KMS-11 (cell line): ENCODE measurements around the gene C19orf25.

ENCODE experiments used
- H2AFZ ChIP-seq: fragments of 200-600 bp; sonication (generic); 2 replicates; pipeline ENCODE4 v1.6.1; 2016; ENCODE audit warnings: antibody characterized with exemption, mixed run types, low read depth
- H3K27ac ChIP-seq: fragments of 200-600 bp; sonication (generic); 2 replicates; pipeline ENCODE4 v1.6.1; 2016; ENCODE audit warnings: mild to moderate bottlenecking, mixed run types
- H3K27me3 ChIP-seq: fragments of 200-600 bp; sonication (generic); 2 replicates; pipeline ENCODE4 v1.6.1; 2017; ENCODE audit warnings: mild to moderate bottlenecking, low read depth, mixed run types, moderate library complexity; ENCODE audit not compliant: insufficient read depth
- H3K36me3 ChIP-seq: fragments of 200-600 bp; sonication (generic); 2 replicates; pipeline ENCODE4 v1.6.1; 2017; ENCODE audit warnings: mild to moderate bottlenecking, mixed run types; ENCODE audit not compliant: insufficient read depth
- H3K4me1 ChIP-seq: fragments of 200-600 bp; sonication (generic); 2 replicates; pipeline ENCODE4 v1.6.1; 2016; ENCODE audit warnings: mild to moderate bottlenecking, low read depth, mixed run types; ENCODE audit not compliant: poor library complexity, severe bottlenecking
- H3K4me2 ChIP-seq: fragments of 200-600 bp; sonication (generic); 2 replicates; pipeline ENCODE4 v1.7.0; 2016; ENCODE audit warnings: mild to moderate bottlenecking, mixed run types
- H3K4me3 ChIP-seq: fragments of 200-600 bp; sonication (generic); IDR thresholded peaks from 2 replicates; pipeline ENCODE4 v1.6.1; 2017; ENCODE audit warnings: low read depth, low read length, mixed read lengths; ENCODE audit not compliant: insufficient read depth
- H3K79me2 ChIP-seq: fragments of 200-600 bp; sonication (generic); 2 replicates; pipeline ENCODE4 v1.6.1; 2016; ENCODE audit warnings: low read depth, mixed run types; ENCODE audit not compliant: insufficient read depth
- H3K9ac ChIP-seq: fragments of 200-600 bp; sonication (generic); 2 replicates; pipeline ENCODE4 v1.6.1; 2016; ENCODE audit warnings: mild to moderate bottlenecking, mixed run types
- H4K20me1 ChIP-seq: fragments of 200-600 bp; sonication (generic); 2 replicates; pipeline ENCODE4 v1.6.1; 2016; ENCODE audit warnings: mild to moderate bottlenecking, mixed run types; ENCODE audit not compliant: insufficient read depth
- TF ChIP-seq, protein P1 (sequence below): fragments of 200-600 bp; sonication (generic); conservative IDR thresholded peaks from 2 replicates; pipeline ENCODE4 v1.6.1; 2017; ENCODE audit warnings: low read depth, mild to moderate bottlenecking, antibody characterized with exemption, low read length, moderate library complexity, mixed read lengths

C19orf25 gene

GRCh38 chr19:1430246-1430645 is 48.8 kb downstream of the C19orf25 start:
- H3K4me3 ChIP-seq: no peak overlapping the region
- peaks cover 5% of the 10 kb centered on the region; the same call in 1 of the 2 replicates for H4K20me1 ChIP-seq
- H3K4me1 ChIP-seq: no peaks in the 10 kb centered on the region
- H3K36me3 ChIP-seq: no peaks in the 10 kb centered on the region; the same call in 1 of the 2 replicates
- H3K4me2 ChIP-seq: no peak overlapping the region
- H3K9ac ChIP-seq: no peak overlapping the region
- TF ChIP-seq, protein P1, sequence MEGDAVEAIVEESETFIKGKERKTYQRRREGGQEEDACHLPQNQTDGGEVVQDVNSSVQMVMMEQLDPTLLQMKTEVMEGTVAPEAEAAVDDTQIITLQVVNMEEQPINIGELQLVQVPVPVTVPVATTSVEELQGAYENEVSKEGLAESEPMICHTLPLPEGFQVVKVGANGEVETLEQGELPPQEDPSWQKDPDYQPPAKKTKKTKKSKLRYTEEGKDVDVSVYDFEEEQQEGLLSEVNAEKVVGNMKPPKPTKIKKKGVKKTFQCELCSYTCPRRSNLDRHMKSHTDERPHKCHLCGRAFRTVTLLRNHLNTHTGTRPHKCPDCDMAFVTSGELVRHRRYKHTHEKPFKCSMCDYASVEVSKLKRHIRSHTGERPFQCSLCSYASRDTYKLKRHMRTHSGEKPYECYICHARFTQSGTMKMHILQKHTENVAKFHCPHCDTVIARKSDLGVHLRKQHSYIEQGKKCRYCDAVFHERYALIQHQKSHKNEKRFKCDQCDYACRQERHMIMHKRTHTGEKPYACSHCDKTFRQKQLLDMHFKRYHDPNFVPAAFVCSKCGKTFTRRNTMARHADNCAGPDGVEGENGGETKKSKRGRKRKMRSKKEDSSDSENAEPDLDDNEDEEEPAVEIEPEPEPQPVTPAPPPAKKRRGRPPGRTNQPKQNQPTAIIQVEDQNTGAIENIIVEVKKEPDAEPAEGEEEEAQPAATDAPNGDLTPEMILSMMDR: no peak
- H2AFZ ChIP-seq: no peak overlapping the region
- H3K79me2 ChIP-seq: 0 out of 2 replicates have a peak, but pooled peaks cover 8% of the 10 kb centered on the region
- no peaks in the 10 kb centered on the region for H3K27me3 ChIP-seq
- H3K27ac ChIP-seq: no peak overlapping the region

DNA sequence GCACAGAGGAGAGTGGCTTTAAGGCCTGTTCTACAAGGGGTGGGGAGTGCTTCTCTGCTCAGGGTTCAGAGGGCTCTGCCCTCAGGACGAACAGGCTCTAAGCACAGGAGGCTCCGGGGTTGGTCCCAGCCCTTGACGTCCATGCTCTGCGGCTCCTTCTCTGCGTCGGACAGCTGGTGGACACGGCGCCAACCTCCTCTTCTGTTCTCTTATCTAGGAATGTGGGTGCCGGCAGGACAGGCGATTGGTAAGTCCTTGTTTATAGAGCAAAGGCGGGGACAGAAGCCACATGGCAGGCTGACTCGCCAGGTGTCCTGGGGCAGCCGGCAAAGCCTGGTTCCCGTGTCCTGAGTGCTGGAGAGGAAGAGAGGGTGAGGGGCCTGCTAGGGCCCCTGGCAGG is 49.3 kb downstream of the C19orf25 start:
- no peaks in the 10 kb centered on the region for H3K4me1 ChIP-seq
- no peaks in the 10 kb centered on the region; the same call in 1 of the 2 replicates for H3K36me3 ChIP-seq
- 0 out of 2 replicates have a peak, but pooled peaks cover 10% of the 10 kb centered on the region for H3K79me2 ChIP-seq
- no peak overlapping the region for H3K27ac ChIP-seq
- no peak overlapping the region for H3K9ac ChIP-seq
- peaks cover 5% of the 10 kb centered on the region; the same call in 1 of the 2 replicates for H4K20me1 ChIP-seq
- no peak overlapping the region for H3K4me2 ChIP-seq
- no peak overlapping the region for H3K4me3 ChIP-seq
- H2AFZ ChIP-seq: no peak overlapping the region
- TF ChIP-seq, protein P1: no peak
- H3K27me3 ChIP-seq: no peaks in the 10 kb centered on the region

DNA sequence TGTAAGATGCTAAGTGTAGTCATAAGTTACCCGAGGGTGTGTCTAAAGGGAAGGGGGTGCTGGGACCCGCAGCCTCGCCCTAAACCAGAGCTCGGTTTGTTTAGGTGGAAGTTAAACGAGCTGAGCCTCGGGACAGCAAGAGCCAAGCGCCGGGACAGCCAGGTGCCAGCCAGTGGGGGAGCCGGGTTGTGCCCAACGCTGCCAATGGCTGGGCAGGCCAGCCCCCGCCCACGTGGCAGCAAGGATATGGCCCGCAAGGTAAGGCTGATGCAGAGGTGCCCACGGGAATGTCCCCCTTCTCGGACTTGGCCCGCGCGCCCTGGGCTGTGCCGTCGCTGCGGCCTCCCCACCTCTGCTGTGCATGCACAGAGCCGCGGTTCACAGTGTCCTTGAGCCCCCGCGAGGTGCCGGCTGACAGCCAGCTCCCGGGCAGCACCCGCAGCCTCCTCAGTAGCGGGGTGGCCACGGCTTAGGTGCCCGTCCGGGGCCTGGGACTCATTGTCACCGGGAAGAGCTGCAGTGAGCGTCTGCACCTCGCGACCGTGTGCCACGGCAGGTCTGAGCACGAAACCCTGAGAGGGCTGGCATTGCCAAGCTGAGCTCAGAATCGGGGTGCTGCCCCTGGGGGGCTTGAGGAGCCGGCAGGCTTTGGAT is 50.1 kb downstream of the C19orf25 start:
- H3K27me3 ChIP-seq: no peaks in the 10 kb centered on the region
- H3K4me1 ChIP-seq: no peaks in the 10 kb centered on the region
- TF ChIP-seq, protein P1: no peak
- H2AFZ ChIP-seq: no peak overlapping the region
- H3K4me2 ChIP-seq: no peak overlapping the region
- no peak overlapping the region for H3K27ac ChIP-seq
- no peak overlapping the region for H3K9ac ChIP-seq
- no peaks in the 10 kb centered on the region; the same call in 1 of the 2 replicates for H3K36me3 ChIP-seq
- H3K4me3 ChIP-seq: no peak overlapping the region
- peaks cover 5% of the 10 kb centered on the region; the same call in 1 of the 2 replicates for H4K20me1 ChIP-seq
- 0 out of 2 replicates have a peak, but pooled peaks cover 10% of the 10 kb centered on the region for H3K79me2 ChIP-seq

GRCh38 chr19:1427221-1427920 is 51.6 kb downstream of the C19orf25 start:
- peaks cover 5% of the 10 kb centered on the region; the same call in 1 of the 2 replicates for H4K20me1 ChIP-seq
- H3K79me2 ChIP-seq: peaks cover 23% of the 10 kb centered on the region; the same call in 1 of the 2 replicates
- H3K4me3 ChIP-seq: no peak overlapping the region
- TF ChIP-seq, protein P1: no peak
- no peak overlapping the region for H3K4me2 ChIP-seq
- no peaks in the 10 kb centered on the region; the same call in 1 of the 2 replicates for H3K36me3 ChIP-seq
- no peaks in the 10 kb centered on the region for H3K27me3 ChIP-seq
- H2AFZ ChIP-seq: no peak overlapping the region
- no peaks in the 10 kb centered on the region for H3K4me1 ChIP-seq
- H3K9ac ChIP-seq: no peak overlapping the region
- H3K27ac ChIP-seq: no peak overlapping the region
